Stomach (tissue), 9 donors: ENCODE measurements around the gene REP15. TPM values are rescaled to one million over a fixed set of nuclear protein-coding genes. Genes with fewer than 3 reads are reported as not detected.
"Not testable (repeated sequence)": the region's sequence is repeated elsewhere in the genome, so short reads cannot be mapped to it uniquely, and the experiment has no call there.

ENCODE experiments used
- DNase-seq, 2 donors: peaks; one replicate each; pipeline versions ENCODE4 v3.0.0 to v3.0.0-alpha.2; 2013 to 2019
- H3K27ac ChIP-seq, 5 donors: fragments of 200-600 bp in 4 of 5; sonication (generic) in 4 of 5; one replicate each; pipeline ENCODE4 v1.5.1; 2013 to 2019; ENCODE audit warnings: mild to moderate bottlenecking in 1 of 5, moderate library complexity in 1 of 5
- H3K27me3 ChIP-seq, 3 donors: fragments of 200-600 bp; sonication (generic); one replicate each; pipeline ENCODE4 v1.5.1; 2017 to 2019; ENCODE audit warnings: mixed run types in 1 of 3
- H3K36me3 ChIP-seq, 4 donors: fragments of 200-600 bp; sonication (generic); 1 replicate in 3 of 4; 2 replicates in 1 of 4; pipeline ENCODE4 v1.5.1; 2016 to 2019
- H3K4me1 ChIP-seq, 4 donors: fragments of 200-600 bp; sonication (generic); one replicate each; pipeline ENCODE4 v1.5.1; 2016 to 2019
- H3K4me3 ChIP-seq, 4 donors: fragments of 200-600 bp; sonication (generic) in 3 of 4; one replicate each; pipeline ENCODE4 v1.5.1; 2016 to 2019; ENCODE audit warnings: mild to moderate bottlenecking in 1 of 4
- H3K9me3 ChIP-seq, 4 donors: fragments of 200-600 bp; sonication (generic); one replicate each; pipeline ENCODE4 v1.5.1; 2016 to 2019
- CTCF ChIP-seq, 7 experiments: fragments of 450-650 bp in 4 of 7; fragments of 200-600 bp in 3 of 7; sonication (generic) in 3 of 7; IDR thresholded peaks; one replicate each; pipeline ENCODE4 v1.5.1; 2016 to 2019; ENCODE audit warnings: antibody characterized with exemption in 7 of 7, control low read depth in 2 of 7, mild to moderate bottlenecking in 1 of 7
- EP300 ChIP-seq: sonication (generic); formaldehyde crosslinking; IDR thresholded peaks from one replicate; pipeline ENCODE4 v1.6.1; 2017; ENCODE audit warnings: antibody characterized with exemption
- POLR2A ChIP-seq, 4 donors: fragments of 450-650 bp; IDR thresholded peaks; one replicate each; pipeline ENCODE4 v1.6.1; 2016; ENCODE audit warnings: antibody characterized with exemption in 4 of 4, control low read depth in 2 of 4, mild to moderate bottlenecking in 1 of 4, moderate library complexity in 1 of 4
- POLR2AphosphoS5 ChIP-seq, 3 donors: sonication (generic); formaldehyde crosslinking; IDR thresholded peaks; one replicate each; pipeline ENCODE4 v1.6.1; 2016; ENCODE audit warnings: antibody characterized with exemption in 3 of 3
- WGBS, 5 donors: extraction: QIAGEN DNeasy Blood & Tissue Kit in 3 of 5; methylation state at CpG; one replicate each; pipeline versions ENCODE4 v1.1.5 to v1.1.7; 2013 to 2018; 5-methylcytosine and 5-hydroxymethylcytosine counted together
- intact Hi-C: fragments of 100-400 bp; cut with DNase I; formaldehyde crosslinking; loops from one replicate; pipeline ENCODE4 v1.15.1; 2023; ENCODE audit warnings: low total_unique reads
- polyA plus RNA-seq, 3 donors: library from polyadenylated mRNA; stranded (reverse); fragments of 200-250 nt; gene quantifications; one replicate each; pipeline ENCODE4 v1.2.3, GENCODE V29; 2013
- total RNA-seq, 5 donors: library from RNA; depleted of rRNA; stranded (reverse); fragments of >200 nt; gene quantifications; one replicate each; pipeline versions ENCODE4 v1.1.0 to v1.2.3, GENCODE V29; 2014 to 2016
- donor health status: healthy with polysubstance abuse.
- donor health status: Bipolar disorder and iron deficiency.
- donor health status: healthy.

The REP15 gene
- total and polyA plus RNA-seq, 8 donors: 3.0 to 115 (median 10.5) TPM

- H3K4me3 ChIP-seq: no peak overlapping the region
- no peak for DNase-seq
- peaks cover 0 to 25% (median 8%) of the 10 kb centered on the region in 4 donors for H3K4me1 ChIP-seq
- intact Hi-C loops: loop anchor here (5.0 kb wide), 1 partner anchor 194 kb away; no protein-coding TSS in a partner anchor
- TF ChIP-seq POLR2AphosphoS5 (IDR thresholded peaks at IDR 0.05): no peak
- no peak for TF ChIP-seq CTCF (IDR thresholded peaks at IDR 0.05)
- TF ChIP-seq POLR2A (IDR thresholded peaks at IDR 0.05): no peak
- no peak for TF ChIP-seq EP300
- no peaks in the 10 kb centered on the region for H3K27me3 ChIP-seq
- peaks cover 2 to 62% (median 58%) of the 10 kb centered on the region in 4 donors for H3K36me3 ChIP-seq
- 95 to 98% (median 97%) methylated on average over 5 of the region's 5 CpGs for WGBS, 5 donors
- no peak overlapping the region for H3K27ac ChIP-seq
- H3K9me3 ChIP-seq: no peaks in the 10 kb centered on the region
Observed at GRCh38 chr12:27743601-27744000, 47.4 kb downstream of the REP15 start.

GRCh38 chr12:27745734-27746133, 49.5 kb downstream of the REP15 start:
- H3K9me3 ChIP-seq, H3K27me3 ChIP-seq, intact Hi-C loops, H3K27ac ChIP-seq, DNase-seq, H3K4me3 ChIP-seq: not testable (repeated sequence)
- 78 to 100% (median 92%) methylated on average over 1 of the region's 1 CpG for WGBS, 5 donors
- peaks cover 2 to 40% (median 37%) of the 10 kb centered on the region in 4 donors for H3K36me3 ChIP-seq
- peaks cover 0 to 27% (median 9%) of the 10 kb centered on the region in 4 donors for H3K4me1 ChIP-seq

Other genes starting within 250 kb of the REP15 start
- 1 to 10 TPM in 1 of 5 donors, not detected in 4; 2.5 TPM for gene SMCO2, start 249.7 kb upstream of the REP15 start, total RNA-seq
- 1 to 10 TPM in 1 of 3 donors, not detected in 2; 1.2 TPM for gene SMCO2, start 249.7 kb upstream of the REP15 start, polyA plus RNA-seq
- 100 to 1,000 TPM in 3 of 5 donors, 10 to 100 TPM in 2; 36.8 to 254 (median 108) TPM for gene PPFIBP1, start 172.2 kb upstream of the REP15 start, total RNA-seq
- gene PPFIBP1, start 172.2 kb upstream of the REP15 start, polyA plus RNA-seq: 10 to 100 TPM in 2 of 3 donors, 1 to 10 TPM in 1; 6.6 to 18.2 (median 15.1) TPM
- 10 to 100 TPM in 3 of 5 donors, 1 to 10 TPM in 2; 9.8 to 71.6 (median 15.6) TPM for gene MRPS35, start 14.4 kb downstream of the REP15 start, total RNA-seq
- gene MRPS35, start 14.4 kb downstream of the REP15 start, polyA plus RNA-seq: 10 to 100 TPM; 28.9 to 61.4 (median 42.8) TPM
- 100 to 1,000 TPM in 1 of 5 donors, 10 to 100 TPM in 4; 13.3 to 141 (median 54.5) TPM for gene KLHL42, start 83.8 kb downstream of the REP15 start, total RNA-seq
- gene KLHL42, start 83.8 kb downstream of the REP15 start, polyA plus RNA-seq: 1 to 10 TPM; 5.1 to 7.7 (median 5.3) TPM
- gene MANSC4, start 83.8 kb downstream of the REP15 start, total RNA-seq: not detected
- gene MANSC4, start 83.8 kb downstream of the REP15 start, polyA plus RNA-seq: not detected